AG09309 (cell line): ENCODE data around the gene FXYD7.
A peak's percentile ranks its signal among the peaks of the same experiment; 100 is the strongest.

Source experiments
- DNase-seq: peaks from one replicate; pipeline ENCODE4 v3.0.0-alpha.2; 2010; ENCODE audit warnings: low read depth
- H3K4me3 ChIP-seq: 2 replicates; pipeline ENCODE4 v1.5.1; 2011; ENCODE audit warnings: mild to moderate bottlenecking, low read depth, low read length, moderate library complexity; ENCODE audit not compliant: control insufficient read depth
- TF ChIP-seq, protein P1 (sequence below): IDR thresholded peaks from 2 replicates; pipeline ENCODE4 v1.5.1; 2011; ENCODE audit warnings: mild to moderate bottlenecking, low read depth, low read length, inconsistent platforms; ENCODE audit not compliant: insufficient read depth, control insufficient read depth; ENCODE audit errors: missing control alignments

Gene FXYD7

GRCh38 chr19:35122687-35123551 lies 20.1 kb upstream of the FXYD7 start:
- no peak for DNase-seq
- TF ChIP-seq, protein P1, sequence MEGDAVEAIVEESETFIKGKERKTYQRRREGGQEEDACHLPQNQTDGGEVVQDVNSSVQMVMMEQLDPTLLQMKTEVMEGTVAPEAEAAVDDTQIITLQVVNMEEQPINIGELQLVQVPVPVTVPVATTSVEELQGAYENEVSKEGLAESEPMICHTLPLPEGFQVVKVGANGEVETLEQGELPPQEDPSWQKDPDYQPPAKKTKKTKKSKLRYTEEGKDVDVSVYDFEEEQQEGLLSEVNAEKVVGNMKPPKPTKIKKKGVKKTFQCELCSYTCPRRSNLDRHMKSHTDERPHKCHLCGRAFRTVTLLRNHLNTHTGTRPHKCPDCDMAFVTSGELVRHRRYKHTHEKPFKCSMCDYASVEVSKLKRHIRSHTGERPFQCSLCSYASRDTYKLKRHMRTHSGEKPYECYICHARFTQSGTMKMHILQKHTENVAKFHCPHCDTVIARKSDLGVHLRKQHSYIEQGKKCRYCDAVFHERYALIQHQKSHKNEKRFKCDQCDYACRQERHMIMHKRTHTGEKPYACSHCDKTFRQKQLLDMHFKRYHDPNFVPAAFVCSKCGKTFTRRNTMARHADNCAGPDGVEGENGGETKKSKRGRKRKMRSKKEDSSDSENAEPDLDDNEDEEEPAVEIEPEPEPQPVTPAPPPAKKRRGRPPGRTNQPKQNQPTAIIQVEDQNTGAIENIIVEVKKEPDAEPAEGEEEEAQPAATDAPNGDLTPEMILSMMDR = no peak
- H3K4me3 ChIP-seq = no peak overlapping the region

GRCh38 chr19:35123573-35123972 lies 19.5 kb upstream of the FXYD7 start:
- peak overlapping the region; percentile 72 for H3K4me3 ChIP-seq
- no peak for DNase-seq
- TF ChIP-seq, protein P1 = no peak

- DNase-seq = peak; percentile 69
- peak overlapping the region; percentile 72 for H3K4me3 ChIP-seq
- TF ChIP-seq, protein P1 = no peak
These were observed 18.7 kb upstream of the FXYD7 start for GRCh38 chr19:35124098-35125060.

GRCh38 chr19:35125270-35125717 lies 17.8 kb upstream of the FXYD7 start:
- DNase-seq = no peak
- H3K4me3 ChIP-seq = no peak overlapping the region
- TF ChIP-seq, protein P1 = no peak

DNA sequence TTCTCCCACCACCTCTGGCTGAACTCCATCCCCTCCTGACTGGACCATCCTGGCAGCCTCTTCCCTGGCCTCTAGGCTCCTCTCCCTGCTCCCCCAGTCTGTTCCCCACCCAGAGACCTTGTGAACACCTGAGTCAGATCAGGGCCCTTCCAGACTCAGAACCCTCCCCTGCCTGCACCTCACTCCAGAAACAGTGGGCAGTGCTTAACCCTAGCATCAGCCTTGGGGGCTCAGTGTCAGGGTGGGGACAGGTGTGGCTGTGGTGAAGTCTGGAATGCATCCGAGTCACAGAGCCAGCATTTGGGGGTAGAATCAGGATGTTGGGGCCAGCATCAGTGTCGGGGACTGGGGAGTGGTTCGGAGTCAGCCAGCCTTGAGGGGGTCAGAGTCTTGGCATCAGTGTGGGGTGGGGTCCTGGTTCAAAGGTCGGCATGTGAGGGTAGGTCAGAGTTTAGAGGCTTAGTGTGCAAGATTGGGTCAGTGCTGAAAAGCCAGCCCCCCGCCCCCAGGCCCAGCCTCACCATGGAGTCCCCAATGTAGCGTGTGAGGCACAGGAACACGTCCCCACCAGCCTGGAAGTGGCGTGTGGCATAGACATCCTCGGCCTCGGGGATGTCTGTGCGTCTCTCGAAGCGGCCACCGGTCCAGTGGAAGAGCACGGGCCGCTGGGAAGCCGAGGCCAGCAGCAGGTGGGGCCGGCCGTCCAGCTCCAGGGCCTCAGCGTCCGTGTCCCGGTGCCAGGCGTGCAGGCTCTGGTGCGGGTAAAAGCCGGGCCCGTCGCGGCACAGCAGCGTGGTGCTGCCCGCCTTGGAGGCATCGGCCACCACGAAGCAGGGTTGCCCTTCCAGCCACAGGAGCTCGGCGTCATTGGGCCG lies 17.1 kb upstream of the FXYD7 start:
- TF ChIP-seq, protein P1 = no peak
- no peak for DNase-seq
- H3K4me3 ChIP-seq = no peak overlapping the region

GRCh38 chr19:35126624-35126959 lies 16.5 kb upstream of the FXYD7 start:
- TF ChIP-seq, protein P1 = no peak
- no peak overlapping the region for H3K4me3 ChIP-seq
- DNase-seq = no peak
